Naive thymus-derived CD8-positive, alpha-beta T cell (primary cell): ENCODE results near the gene TMPRSS7. TPM values are rescaled to one million over a fixed set of nuclear protein-coding genes. Genes with fewer than 3 reads are reported as not detected.
A peak's percentile ranks its signal among the peaks of the same experiment; 100 is the strongest.

Experiments
- ATAC-seq, 2 donors: fragments of 150-1000 bp; cut with Tn5 transposase in 1 of 2; sonication (Bioruptor Pico), chemical (Tn5 transposase) in 1 of 2; 1 replicate in 1 of 2; 2 replicates in 1 of 2; pipeline ENCODE4 v1.10.0; 2021; ENCODE audit warnings: mild to moderate bottlenecking in 2 of 2, moderate library complexity in 2 of 2
- POLR2A ChIA-PET: fragments of 350-600 bp; sonication (Branson Sonifier 250); formaldehyde crosslinking; loops from one replicate; lab custom pipeline; 2021; ENCODE audit warnings: antibody characterized with exemption; lab: Charles Lee
- DNase-seq, 10 donors: peaks; one replicate each; pipeline versions ENCODE4 v3.0.0 to v3.0.0-alpha.2; 2020 to 2022
- H3K27ac Mint-ChIP-seq, 10 donors: one replicate each; pipeline ENCODE4 v1.8.0; 2020 to 2022; ENCODE audit warnings: mild to moderate bottlenecking in 10 of 10, mixed read lengths in 10 of 10, moderate library complexity in 4 of 10, inconsistent platforms in 1 of 10
- H3K27me3 Mint-ChIP-seq, 5 donors: one replicate each; pipeline ENCODE4 v1.8.0; 2021 to 2022; ENCODE audit warnings: mixed read lengths in 5 of 5
- H3K36me3 Mint-ChIP-seq, 3 donors: one replicate each; pipeline ENCODE4 v1.8.0; 2020 to 2022; ENCODE audit warnings: mixed read lengths in 3 of 3, mild to moderate bottlenecking in 2 of 3, inconsistent platforms in 1 of 3
- H3K4me1 Mint-ChIP-seq, 4 donors: one replicate each; pipeline ENCODE4 v1.8.0; 2021 to 2022; ENCODE audit warnings: mixed read lengths in 4 of 4
- H3K4me3 Mint-ChIP-seq, 10 donors: one replicate each; pipeline ENCODE4 v1.8.0; 2020 to 2022; ENCODE audit warnings: mild to moderate bottlenecking in 10 of 10, mixed read lengths in 10 of 10, moderate library complexity in 6 of 10, inconsistent platforms in 1 of 10
- H3K9me3 Mint-ChIP-seq, 9 donors: one replicate each; pipeline ENCODE4 v1.8.0; 2020 to 2022; ENCODE audit warnings: mixed read lengths in 9 of 9, mild to moderate bottlenecking in 3 of 9, inconsistent platforms in 1 of 9, moderate library complexity in 1 of 9
- polyA plus RNA-seq, 3 donors: library from polyadenylated mRNA; unstranded; fragments of 300-500 nt; fragmentation: Illumina TruSeq; gene quantifications; one replicate each; pipeline ENCODE4 v1.2.3, GENCODE V29; 2021
- total RNA-seq, 8 experiments: library from RNA in 2 of 8; stranded (reverse) in 2 of 8; gene quantifications; one replicate each; pipeline ENCODE4 v1.2.3 and lab custom pipeline; 2021 to 2026

TMPRSS7 gene
- total and polyA plus RNA-seq, 5 experiments from 2014 or later: 0.08 to 0.12 TPM; not detected in 3

GRCh38 chr3:112078125-112079083 lies 43.9 kb downstream of the TMPRSS7 start:
- POLR2A ChIA-PET: interaction anchor here (0.6 kb wide), 1 partner anchor 34 kb away, joined by 3 read pairs; no protein-coding TSS in a partner anchor
- Mint-ChIP-seq H3K27me3 (no peaks in the 10 kb centered on the region), H3K27ac (no peak overlapping the region), H3K4me1 (peaks cover 12 to 24% (median 19%) of the 10 kb centered on the region in 4 donors), H3K9me3 (no peaks in the 10 kb centered on the region), H3K4me3 (no peak overlapping the region), H3K36me3 (no peaks in the 10 kb centered on the region)
- DNase-seq (no peak), ATAC-seq (no peak)

GRCh38 chr3:112083239-112083638 lies 48.7 kb downstream of the TMPRSS7 start:
- POLR2A ChIA-PET: no interaction called here
- DNase-seq: no peak
- peaks cover 0 to 8% (median 3%) of the 10 kb centered on the region in 5 donors for H3K27me3 Mint-ChIP-seq
- no peak overlapping the region for H3K4me3 Mint-ChIP-seq
- peaks cover 11 to 24% (median 15%) of the 10 kb centered on the region in 4 donors for H3K4me1 Mint-ChIP-seq
- ATAC-seq: no peak
- no peaks in the 10 kb centered on the region for H3K36me3 Mint-ChIP-seq
- H3K27ac Mint-ChIP-seq: no peak overlapping the region
- H3K9me3 Mint-ChIP-seq: no peaks in the 10 kb centered on the region

- Mint-ChIP-seq H3K36me3 (no peaks in the 10 kb centered on the region), H3K4me3 (peak overlapping the region; percentile 79 to 90 (median 85)), H3K4me1 (peaks cover 11 to 24% (median 15%) of the 10 kb centered on the region in 4 donors), H3K27me3 (peaks cover 0 to 20% (median 9%) of the 10 kb centered on the region in 5 donors), H3K27ac (peak overlapping the region in 6 of 10 donors; percentile 12 to 78 (median 42)), H3K9me3 (no peaks in the 10 kb centered on the region)
- POLR2A ChIA-PET: interaction anchor here (0.6 kb wide), 1 partner anchor 13 kb away, joined by 3 read pairs; no protein-coding TSS in a partner anchor
- ATAC-seq (no peak), DNase-seq (no peak)
Observed at GRCh38 chr3:112084980-112085705, 50.6 kb downstream of the TMPRSS7 start.

- Mint-ChIP-seq H3K27ac (peak overlapping the region in 6 of 10 donors; percentile 17 to 84 (median 64)), H3K9me3 (no peaks in the 10 kb centered on the region), H3K4me1 (peaks cover 14 to 27% (median 17%) of the 10 kb centered on the region in 4 donors), H3K4me3 (peak overlapping the region; percentile 79 to 90 (median 85)), H3K27me3 (peaks cover 0 to 20% (median 9%) of the 10 kb centered on the region in 5 donors), H3K36me3 (no peaks in the 10 kb centered on the region)
- ATAC-seq (no peak), DNase-seq (no peak)
- POLR2A ChIA-PET: interaction anchor here (0.6 kb wide), 1 partner anchor 13 kb away, joined by 3 read pairs; no protein-coding TSS in a partner anchor
Observed at GRCh38 chr3:112085735-112086075, 51.2 kb downstream of the TMPRSS7 start.

- POLR2A ChIA-PET: no interaction called here
- peak; percentile 86 to 89 for ATAC-seq
- H3K4me3 Mint-ChIP-seq: peak within 1 kb of the TSS; percentile 79 to 90 (median 85)
Observed at GRCh38 chr3:112086076-112086854, 51.7 kb downstream of the TMPRSS7 start, which contains the start of gene C3orf52. C3orf52 (plus strand) TSS chr3:112086389; CDS start chr3:112086408, 19 bp downstream.

GRCh38 chr3:112086875-112087524 lies 52.5 kb downstream of the TMPRSS7 start:
- Mint-ChIP-seq H3K27ac (peak overlapping the region in 7 of 10 donors; percentile 25 to 83 (median 48)), H3K4me1 (peaks cover 14 to 27% (median 24%) of the 10 kb centered on the region in 4 donors), H3K27me3 (peaks cover 0 to 20% (median 9%) of the 10 kb centered on the region in 5 donors), H3K9me3 (no peaks in the 10 kb centered on the region), H3K4me3 (peak overlapping the region; percentile 79 to 90 (median 85)), H3K36me3 (no peaks in the 10 kb centered on the region)
- ATAC-seq (no peak), DNase-seq (no peak)
- POLR2A ChIA-PET: interaction anchor here (0.6 kb wide), 1 partner anchor 107 kb away, joined by 3 read pairs; no protein-coding TSS in a partner anchor

More at GRCh38 chr3:112086076-112086854, 51.7 kb downstream of the TMPRSS7 start, which contains the start of gene C3orf52:
- no peaks in the 10 kb centered on the region for H3K9me3 Mint-ChIP-seq
- H3K36me3 Mint-ChIP-seq: no peaks in the 10 kb centered on the region
- H3K27me3 Mint-ChIP-seq: peaks cover 0 to 20% (median 9%) of the 10 kb centered on the region in 5 donors
- peak; percentile 25 to 73 (median 50) for DNase-seq
- H3K27ac Mint-ChIP-seq: peak within 1 kb of the TSS; percentile 25 to 84 (median 64)
- peaks cover 14 to 27% (median 23%) of the 10 kb centered on the region in 4 donors for H3K4me1 Mint-ChIP-seq

GRCh38 chr3:112087746-112088145 lies 53.2 kb downstream of the TMPRSS7 start:
- peak overlapping the region in 1 of 10 donors; percentile 59 for H3K27ac Mint-ChIP-seq
- H3K36me3 Mint-ChIP-seq: no peaks in the 10 kb centered on the region
- H3K9me3 Mint-ChIP-seq: no peaks in the 10 kb centered on the region
- peak overlapping the region in 5 of 10 donors; percentile 9 to 90 (median 26) for H3K4me3 Mint-ChIP-seq
- no peak for ATAC-seq
- H3K4me1 Mint-ChIP-seq: peaks cover 16 to 33% (median 31%) of the 10 kb centered on the region in 4 donors
- peaks cover 0 to 24% (median 9%) of the 10 kb centered on the region in 5 donors for H3K27me3 Mint-ChIP-seq
- POLR2A ChIA-PET: no interaction called here
- DNase-seq: no peak

- Mint-ChIP-seq H3K4me1 (peaks cover 21 to 39% (median 36%) of the 10 kb centered on the region in 4 donors), H3K27me3 (peaks cover 0 to 24% (median 9%) of the 10 kb centered on the region in 5 donors), H3K27ac (no peak overlapping the region), H3K4me3 (no peak overlapping the region), H3K9me3 (no peaks in the 10 kb centered on the region), H3K36me3 (no peaks in the 10 kb centered on the region)
- POLR2A ChIA-PET: no interaction called here
- no peak for ATAC-seq
- DNase-seq: no peak
Observed at GRCh38 chr3:112088944-112089343, 54.4 kb downstream of the TMPRSS7 start.

GRCh38 chr3:112089956-112090886 lies 55.7 kb downstream of the TMPRSS7 start:
- no peaks in the 10 kb centered on the region for H3K9me3 Mint-ChIP-seq
- POLR2A ChIA-PET: no interaction called here
- H3K27ac Mint-ChIP-seq: no peak overlapping the region
- no peak for ATAC-seq
- H3K4me1 Mint-ChIP-seq: peaks cover 15 to 39% (median 31%) of the 10 kb centered on the region in 4 donors
- H3K36me3 Mint-ChIP-seq: no peaks in the 10 kb centered on the region
- no peak overlapping the region for H3K4me3 Mint-ChIP-seq
- H3K27me3 Mint-ChIP-seq: peaks cover 0 to 24% (median 9%) of the 10 kb centered on the region in 5 donors
- DNase-seq: no peak

GRCh38 chr3:112090887-112091586 lies 56.5 kb downstream of the TMPRSS7 start:
- POLR2A ChIA-PET: no interaction called here
- H3K27me3 Mint-ChIP-seq: peaks cover 0 to 24% (median 9%) of the 10 kb centered on the region in 5 donors
- peaks cover 14 to 35% (median 27%) of the 10 kb centered on the region in 4 donors for H3K4me1 Mint-ChIP-seq
- H3K36me3 Mint-ChIP-seq: peaks cover 0 to 2% (median 0%) of the 10 kb centered on the region in 3 donors
- no peak overlapping the region for H3K27ac Mint-ChIP-seq
- ATAC-seq: no peak
- no peak for DNase-seq
- H3K9me3 Mint-ChIP-seq: no peaks in the 10 kb centered on the region
- no peak overlapping the region for H3K4me3 Mint-ChIP-seq
